HG03565 (cell line): ENCODE results near the gene PIM2.
A peak's percentile ranks its signal among the peaks of the same experiment; 100 is the strongest.

ENCODE experiments used
- ATAC-seq: cut with Tn5 transposase; IDR thresholded peaks from one replicate; pipeline ENCODE4 v1.9.1; 2021; ENCODE audit warnings: mild to moderate bottlenecking, moderate library complexity; ENCODE audit not compliant: unreplicated experiment

The PIM2 gene

DNA sequence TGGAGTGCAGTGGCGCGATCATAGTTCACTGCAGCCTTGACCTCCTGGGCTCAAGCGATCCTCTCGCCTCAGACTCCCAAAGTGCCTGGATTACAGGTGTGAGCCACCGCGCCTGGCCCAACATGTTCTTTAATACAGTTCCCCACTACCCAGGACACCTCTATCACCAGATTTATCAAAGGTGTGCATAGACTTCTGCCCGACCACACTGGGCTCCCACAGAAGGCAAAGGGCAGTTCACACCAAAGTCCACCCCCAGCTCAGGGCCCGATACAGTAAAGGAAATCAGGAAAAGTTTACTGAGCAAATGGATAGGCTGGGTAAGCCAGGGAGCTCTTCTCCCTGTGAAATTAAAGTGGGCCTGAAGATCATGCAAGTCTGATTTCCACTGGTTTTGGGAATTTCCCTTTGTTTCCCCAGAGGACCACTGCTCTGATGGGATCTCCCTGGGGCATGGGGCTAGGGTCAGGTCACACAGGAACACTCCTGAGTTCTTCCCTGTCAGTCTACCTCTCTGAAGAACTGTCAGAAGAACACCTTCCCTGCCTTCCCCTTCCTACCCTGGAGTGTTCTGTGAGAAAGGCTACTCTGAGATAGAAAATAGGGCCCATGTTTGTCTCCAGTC is 17.7 kb upstream of the PIM2 start:
- ATAC-seq = no peak

DNA sequence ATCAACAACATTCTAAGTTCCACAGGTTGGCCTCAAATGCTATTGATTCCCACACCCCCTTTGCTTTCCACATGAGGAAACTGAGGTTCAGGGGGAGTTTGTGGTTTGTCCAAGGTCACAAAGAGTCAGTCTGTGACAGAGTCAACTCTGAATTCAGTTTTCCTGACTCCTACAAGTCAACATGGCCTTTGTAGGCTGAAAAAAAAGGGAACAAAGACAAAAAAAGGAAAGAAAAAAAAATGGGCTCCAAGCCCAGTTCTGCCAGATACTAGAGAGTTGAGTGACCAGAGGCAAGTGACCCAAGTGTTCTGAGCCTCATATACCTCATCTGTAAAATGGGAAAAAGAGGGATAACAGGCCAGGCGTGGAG is 16.5 kb upstream of the PIM2 start:
- ATAC-seq = no peak

DNA sequence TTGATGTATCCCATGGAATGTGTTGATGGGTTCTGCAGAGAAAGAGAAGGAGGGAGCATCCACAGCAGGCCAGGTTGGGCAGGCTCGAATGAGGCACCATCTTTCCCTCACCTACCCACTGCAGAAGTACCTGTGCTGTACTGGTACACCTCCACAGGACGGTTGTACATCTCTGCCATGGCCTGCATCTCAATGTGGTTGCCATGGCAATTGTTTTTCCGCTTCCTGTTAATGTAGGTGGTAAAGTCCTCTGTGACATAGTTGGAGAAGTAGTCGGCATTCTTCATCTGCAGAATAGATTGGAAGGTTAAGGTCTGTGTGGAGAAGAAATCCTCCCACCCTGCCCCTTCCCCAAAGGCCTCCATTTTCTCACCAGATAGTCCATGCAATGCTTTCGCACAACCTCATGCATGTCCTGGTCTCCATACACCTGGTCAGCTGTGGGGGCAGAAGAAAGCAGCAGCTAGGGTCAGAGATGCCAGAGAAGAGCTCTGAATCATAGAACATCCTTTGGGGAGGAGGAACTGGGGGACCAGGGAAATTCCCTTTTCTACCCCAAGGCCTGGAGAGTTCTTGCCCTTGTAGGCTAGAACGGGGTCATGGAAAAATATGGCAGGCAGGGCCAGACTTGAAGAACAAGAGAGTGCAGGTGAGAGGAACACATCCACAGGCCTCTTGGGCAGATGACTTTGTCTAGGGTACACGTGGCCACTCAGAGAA is 15.9 kb upstream of the PIM2 start:
- no peak for ATAC-seq

DNA sequence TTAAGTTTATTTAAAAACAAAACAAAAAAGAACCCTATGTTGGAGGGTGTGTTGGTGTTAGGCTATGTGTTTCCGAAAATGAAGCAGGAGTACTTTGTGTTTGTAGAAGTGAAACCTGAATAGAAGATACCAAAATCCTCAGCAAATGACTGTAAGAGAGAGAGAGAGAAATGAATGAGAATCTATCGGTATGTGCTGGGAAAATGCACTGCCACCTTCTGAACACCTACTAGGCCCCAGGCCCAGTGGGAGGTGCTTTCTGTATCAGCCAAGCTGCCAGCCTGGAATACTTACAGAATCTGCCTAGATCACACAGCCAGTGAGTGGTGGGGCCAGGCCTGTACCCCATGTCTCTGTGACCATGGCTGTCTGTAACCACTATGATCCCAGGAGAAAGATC is 14.9 kb upstream of the PIM2 start:
- ATAC-seq = no peak

DNA sequence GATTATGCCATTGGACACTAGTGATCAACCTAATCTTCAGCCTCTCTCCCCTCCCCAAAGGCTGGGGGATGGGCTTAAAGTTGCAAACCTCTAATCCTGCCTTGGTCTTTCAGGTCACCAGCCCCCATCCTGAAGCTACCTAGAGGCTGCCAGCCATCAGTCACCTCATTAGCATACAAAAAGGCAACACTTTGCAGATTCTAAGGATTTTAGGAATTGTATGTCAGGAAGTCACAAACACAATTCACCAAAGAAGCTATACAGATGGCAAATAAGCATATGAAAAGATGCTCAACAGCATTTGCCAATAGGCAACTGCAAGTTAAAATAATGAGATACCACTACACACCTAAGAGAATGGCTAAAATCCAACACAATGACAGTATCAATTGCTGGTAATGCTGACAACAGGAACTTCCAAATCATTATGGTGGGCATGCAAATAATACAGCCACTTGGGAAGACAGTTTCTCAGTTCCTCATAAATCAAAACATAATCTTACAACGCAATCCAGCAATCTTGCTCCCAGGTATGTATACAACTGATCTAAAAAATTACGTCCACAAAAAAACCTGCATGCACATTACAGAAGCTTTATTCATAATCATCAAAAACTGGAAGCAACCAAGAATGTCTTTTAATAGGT is 9.0 kb upstream of the PIM2 start:
- ATAC-seq = no peak

DNA sequence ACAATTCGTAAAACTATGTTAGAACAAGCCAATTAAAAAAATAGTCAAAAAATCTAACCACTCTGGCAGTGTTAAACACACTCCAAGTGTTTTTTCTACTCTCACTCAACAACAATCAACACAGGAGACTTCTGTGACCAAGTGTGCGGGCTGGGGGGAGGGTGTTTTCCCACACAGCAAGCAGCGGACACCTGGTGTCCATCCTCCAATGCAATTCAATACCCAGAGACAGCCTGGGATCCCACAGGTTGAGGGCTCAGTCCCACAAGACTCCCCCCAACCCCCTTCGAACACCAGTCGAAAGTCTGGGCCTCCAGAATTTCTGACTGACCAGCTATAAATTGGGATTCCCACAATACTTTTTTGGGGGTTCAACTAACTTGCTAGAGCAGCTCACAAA is 8.3 kb upstream of the PIM2 start:
- ATAC-seq = no peak

DNA sequence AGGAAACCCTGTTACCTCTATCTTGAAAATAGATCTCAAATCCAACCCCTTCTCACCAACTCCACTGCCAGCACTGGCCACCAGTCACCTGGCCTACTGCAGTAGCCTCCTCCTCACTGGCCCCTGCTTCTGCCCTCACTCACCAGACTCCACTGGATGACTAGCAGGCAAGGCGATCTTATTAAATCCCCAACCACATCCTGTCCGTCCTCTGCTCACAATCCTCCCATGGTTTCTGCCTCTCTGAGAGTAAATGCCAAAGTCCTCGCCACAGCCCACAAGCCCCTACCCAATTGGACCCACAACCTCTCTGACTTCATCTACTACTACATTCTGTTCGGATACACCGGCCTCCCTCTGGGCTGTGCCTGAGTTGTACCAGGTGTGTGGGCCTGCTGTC is 5.4 kb upstream of the PIM2 start:
- no peak for ATAC-seq

DNA sequence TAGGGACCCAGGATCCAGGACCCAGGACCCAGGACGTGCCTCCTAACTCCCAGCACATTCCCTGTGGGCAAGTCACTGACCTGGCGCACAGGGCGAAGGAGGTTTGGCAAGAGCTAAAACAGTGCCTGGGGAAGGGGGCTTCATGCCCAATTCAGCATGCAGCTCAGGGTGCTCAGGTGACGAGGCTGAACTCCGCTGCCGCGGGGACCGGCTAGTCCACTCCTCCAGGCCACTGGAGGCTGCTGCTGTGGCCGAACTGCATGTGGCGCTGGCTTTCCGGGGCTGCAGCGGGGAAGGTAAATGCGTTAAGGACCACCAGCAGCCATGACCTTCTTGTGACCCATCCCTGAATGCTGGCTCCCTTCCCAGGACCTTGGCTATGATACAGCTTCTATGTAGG is 4.9 kb upstream of the PIM2 start:
- no peak for ATAC-seq

DNA sequence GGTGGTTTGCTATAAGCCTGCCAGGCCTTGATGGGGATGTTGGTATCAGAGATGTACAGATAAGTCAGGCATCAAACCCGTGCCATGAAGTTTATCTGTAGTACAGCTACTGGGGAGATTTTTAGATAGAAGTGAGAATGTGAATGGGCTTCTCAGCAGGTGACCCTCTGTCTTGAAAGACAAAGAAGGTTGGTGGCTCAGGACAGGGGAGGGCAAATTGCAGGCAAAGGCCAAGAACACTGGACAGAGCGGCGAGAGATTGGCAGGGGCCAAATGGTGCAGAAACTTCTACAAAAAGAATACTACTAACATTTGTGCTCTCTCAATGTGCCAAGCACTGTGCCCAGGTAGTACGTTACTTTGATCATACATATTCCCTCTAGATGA is 1.9 kb upstream of the PIM2 start:
- no peak for ATAC-seq

DNA sequence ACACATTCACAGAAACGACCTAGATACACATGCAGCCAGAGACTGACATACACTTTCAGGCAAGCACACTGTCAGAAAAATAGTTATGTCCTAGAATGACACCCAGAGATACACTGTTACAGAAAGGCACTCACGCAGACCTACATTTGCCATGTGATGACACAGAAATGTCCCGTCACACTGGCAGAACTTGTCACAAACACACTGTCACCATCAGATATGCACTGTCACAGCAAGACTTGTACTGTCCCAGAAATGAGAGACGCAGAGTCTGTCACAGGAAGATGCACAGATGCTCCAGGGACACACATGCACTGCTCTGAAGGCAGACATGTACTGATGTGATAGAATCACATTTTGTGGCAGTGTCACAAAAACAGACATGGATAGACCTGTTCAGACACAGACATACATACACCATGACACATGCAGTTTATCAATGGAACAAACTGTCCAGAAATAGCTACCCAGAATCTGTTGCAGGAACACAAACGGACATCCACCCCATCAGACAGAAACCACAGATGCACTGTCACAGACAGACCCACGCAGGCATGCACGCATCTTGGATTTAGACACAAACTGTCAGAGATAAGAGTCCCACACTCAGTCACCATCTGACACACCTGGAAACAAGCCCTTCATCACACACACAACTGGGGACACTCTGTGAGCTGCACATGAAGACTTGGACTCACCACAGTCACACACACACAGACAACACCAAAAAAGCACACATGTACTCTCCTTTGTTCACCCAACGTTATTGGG is 1.3 kb upstream of the PIM2 start:
- ATAC-seq = no peak

DNA sequence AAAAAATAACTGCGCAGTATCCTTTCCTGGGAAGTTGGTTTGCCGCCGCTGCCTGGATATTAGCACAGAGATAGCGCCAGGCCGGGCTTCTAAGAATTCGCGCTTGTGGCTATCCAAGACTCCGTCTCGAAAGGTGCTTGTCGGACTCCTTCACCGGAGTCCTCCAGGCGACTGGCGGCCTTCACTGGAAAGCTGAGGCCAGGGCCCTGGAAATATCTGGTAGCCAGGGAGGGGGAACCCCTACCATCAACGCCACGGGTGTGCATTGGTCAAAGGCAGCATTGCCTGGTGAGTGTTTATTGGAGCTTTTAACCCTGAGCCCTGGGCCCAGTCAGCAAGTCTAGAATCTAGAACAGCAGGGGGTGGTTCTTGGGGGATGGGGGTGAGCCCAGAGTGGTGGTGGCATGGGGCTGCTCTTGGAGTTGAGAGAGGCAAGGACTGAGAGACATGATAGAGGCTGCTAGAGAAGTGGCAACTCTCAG is 577 bp upstream of the PIM2 start:
- ATAC-seq = no peak

DNA sequence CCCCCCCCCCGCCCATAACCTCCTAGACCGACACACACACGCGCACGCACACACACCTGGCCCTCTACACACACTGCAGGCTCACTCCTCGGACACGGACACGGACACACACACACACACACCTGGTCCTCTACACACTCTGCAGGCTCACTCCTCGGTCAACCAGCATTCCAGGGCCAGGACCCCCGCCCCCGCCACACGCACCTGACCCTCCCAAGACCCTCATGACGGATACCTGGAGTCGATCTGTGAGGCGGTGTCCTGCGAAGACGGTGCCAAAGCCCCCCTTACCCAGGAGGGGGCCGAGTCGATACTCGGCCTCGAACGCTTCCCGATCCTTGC is 552 bp downstream of the PIM2 start:
- no peak for ATAC-seq

DNA sequence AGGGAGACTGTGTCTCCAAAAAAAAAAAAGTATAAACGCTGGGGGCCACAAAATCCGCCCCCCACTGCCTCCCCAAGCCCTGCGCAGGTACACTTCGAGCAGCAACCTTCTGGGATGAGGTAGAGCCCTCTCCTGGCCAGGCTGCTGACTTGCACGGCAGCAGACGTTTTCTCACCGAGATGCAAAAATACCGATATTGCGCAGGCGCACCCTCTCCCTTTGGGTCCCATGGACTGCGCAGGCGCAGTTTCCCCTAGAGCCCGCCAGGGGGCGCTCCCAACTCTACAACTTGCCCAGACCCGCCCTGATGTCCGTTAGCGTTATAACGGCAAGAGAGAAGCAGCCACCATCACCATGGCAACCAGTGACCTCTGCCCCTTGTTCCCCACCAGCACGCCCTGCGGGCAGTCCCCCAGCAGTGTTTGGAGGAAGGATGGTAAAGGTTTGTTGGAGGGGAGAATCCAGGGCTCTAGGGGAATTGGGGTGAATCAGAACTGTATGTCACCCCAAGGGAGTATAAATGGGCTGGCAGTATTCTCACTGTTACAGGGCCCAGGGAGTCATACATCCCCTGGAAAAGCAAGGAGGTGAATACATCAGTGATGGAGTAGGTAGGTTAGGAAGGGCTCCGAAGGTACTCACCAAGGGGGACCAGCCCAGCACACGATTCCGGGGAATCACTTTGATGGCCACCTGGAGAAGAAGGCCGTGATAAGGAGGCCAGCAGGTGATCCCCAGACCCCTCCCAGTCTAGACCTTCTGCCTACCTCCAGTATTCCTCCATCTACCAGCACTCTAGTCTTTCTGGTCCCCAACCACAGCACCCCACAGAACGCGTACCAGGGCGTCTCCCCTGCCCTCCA is 1.5 kb downstream of the PIM2 start:
- ATAC-seq = peak; percentile 36

DNA sequence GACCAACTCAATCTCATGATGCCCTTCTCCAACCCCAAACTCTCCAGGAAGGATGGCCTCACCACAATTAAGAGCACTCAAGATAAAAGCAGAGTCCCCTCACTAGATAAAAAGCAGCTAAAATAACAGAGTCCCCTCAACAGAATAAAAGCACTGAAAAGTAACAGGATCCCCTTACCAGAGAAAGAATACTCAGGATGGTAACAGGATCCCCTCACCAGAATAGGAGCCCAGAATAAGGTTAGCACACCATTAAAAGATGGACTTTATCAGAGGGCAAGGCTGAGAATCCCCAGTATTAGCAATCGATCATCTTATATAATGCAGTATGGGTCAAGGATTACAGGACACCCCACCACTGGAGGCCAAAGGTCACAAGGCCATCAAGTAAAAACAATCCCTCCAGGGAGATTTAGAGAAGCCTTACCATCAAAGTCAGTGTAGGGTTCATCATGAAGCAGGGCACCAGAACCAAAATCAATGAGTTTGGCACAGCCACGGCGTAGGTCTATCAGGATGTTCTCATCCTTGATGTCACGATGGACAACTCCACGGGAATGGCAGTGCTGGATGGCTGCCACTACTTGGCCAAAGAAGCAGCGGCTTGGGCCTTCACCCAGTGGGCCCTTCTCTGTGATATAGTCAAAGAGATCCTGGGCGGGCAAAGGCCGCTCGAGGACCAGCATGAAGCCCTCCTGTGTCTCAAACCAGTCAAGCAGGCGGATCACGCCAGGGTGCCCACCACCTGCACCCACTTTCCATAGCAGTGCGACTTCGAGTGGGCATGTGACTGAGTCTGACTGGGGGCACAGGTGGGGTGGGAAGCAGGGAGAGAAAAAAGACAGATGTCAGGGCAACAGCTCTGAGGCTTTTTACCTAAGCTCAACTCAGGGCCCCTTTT is 4.0 kb downstream of the PIM2 start:
- no peak for ATAC-seq

DNA sequence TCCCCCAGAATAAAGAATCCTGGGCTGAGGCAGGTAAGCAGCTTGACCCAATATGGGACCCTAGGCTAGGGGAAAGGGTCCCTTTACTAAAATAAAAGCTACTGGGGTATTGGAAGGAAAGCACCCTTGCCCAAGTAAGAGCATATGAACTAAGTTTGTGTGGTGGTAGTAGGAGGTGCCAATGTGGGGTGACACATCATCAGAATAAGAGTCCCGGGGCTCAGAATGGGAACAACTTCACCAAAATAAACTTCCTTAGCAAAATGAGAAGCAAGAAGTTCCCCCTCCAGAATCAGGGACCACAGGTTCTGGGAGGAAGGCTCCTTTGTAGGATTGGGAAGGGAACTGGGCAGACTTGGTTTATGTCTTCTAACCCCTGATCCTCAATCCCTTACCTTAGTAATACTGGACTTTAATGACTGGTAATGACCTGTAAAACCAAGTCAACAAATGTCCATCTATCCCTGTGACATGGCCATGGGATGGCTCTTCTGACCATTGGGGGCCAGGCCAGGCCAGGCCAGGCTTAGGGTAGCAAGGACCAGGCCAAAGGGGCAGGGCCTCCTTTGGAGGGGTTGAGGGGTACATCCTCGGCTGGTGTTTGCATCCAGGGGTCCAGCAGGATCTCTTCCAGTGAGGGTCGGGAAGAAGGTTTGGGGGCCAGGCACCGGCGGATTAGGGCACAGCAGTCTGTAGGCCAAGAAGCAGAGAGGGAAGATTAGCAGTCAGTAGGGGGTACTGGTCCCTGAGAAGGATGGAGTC is 5.0 kb downstream of the PIM2 start:
- ATAC-seq = no peak

DNA sequence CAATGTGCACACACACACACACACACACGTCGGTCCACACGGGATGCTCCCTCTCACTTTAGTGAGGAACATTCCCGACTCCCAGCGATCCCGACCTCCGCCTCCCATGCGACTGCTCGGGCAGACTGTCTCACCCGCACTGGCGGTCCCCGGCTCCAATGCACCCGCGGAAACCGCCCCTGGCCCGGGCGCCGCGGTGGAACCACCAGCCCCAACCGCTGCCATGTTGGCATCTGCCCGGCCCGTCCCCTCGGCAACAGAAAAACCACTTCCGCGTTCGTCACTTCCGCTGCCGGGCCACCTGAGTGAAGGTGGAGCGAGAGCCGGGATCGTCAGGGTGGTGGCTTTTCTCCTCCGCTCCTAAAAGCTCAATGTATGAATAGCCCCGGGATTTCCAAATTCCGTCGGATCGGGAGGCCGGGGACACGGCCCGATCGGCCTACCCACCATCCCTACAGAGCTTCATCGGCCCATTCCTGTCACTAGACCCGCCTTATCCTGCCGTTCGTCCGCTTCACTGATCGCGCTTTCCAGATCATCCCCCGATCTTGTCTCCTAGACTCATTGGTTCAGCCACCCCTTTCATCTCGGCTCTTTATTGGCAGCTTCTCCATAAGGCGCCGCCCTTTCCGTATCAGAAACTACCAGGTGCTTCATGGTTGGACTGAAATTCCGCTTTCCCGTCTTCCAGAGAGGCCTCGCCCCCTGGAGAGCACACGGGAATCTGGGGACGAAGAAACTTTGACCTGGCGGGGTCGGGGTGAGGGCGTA is 7.2 kb downstream of the PIM2 start, which contains the start of gene SLC35A2:
Gene SLC35A2, minus strand, starts transcription at position 235 of the 771 bp plus-strand sequence. Its CDS starts 10 bp downstream, at position 225.
- ATAC-seq = peak; percentile 37

DNA sequence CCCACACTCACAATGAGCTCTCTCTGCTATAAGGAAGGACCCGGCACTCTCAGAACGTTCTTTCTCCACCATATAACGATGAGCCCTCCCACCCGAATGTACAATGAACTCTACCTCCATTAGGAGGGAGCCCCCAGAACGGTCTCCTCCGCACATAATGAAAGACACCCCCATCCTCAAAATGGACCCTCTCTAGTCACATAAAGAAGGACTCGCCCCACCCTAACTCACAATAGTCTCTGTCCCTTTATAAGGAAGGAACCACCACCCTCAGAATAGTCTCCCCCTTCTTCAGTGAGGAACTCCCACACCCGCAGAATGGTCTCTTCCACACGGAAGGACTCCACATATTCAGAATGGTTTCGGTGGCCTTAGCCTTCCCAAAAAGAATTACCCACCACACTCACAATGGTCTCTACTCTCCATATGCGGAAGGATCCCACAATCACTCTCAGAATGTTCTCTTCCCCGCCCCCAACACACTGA is 7.9 kb downstream of the PIM2 start:
- ATAC-seq = no peak

DNA sequence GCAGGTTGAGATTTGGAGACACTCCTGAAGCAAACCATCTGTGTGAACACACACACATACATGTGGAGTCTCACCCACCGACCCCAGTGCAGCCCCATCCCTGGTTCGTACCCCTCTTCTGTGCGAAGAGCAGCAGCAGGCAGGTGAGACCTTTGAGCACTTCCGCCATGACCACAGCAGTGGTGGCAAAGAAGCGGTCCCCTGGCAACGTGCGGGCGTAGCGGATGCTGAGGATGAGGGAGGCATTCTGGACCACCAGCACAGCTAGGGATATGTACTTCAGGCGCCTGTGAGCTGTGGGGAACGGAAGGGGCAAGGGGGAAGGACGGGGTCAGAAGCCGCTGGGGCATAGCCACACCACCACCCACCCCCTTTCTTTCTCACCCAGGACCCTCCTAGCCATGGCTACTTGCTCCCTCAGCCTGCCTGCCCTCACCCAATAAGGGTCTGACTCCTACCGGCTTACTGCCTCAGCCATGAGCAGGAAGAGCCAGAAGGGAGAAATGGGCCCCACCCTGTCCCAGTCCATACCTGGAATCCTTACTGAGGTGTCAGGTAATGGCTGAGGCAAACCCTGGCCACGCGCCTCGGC is 9.0 kb downstream of the PIM2 start:
- no peak for ATAC-seq
